OCI-LY7 (cell line): Measurements from ENCODE around the gene PVALEF. TPM values are rescaled to one million over a fixed set of nuclear protein-coding genes. Genes with fewer than 3 reads are reported as not detected.

Experiments used
- BruUV-seq: library from RNA; stranded (reverse); fragments of 400-500 nt; replicated peaks from 2 replicates; lab custom pipeline; 2021; lab: Mats Ljungman, UMichigan
- CTCF ChIA-PET: fragments of 300-600 bp; sonication (Branson Sonifier 250); formaldehyde crosslinking; loops from one replicate; lab custom pipeline; 2022; ENCODE audit warnings: antibody characterized with exemption; ENCODE audit not compliant: unreplicated experiment; lab: Charles Lee
- POLR2A ChIA-PET: fragments of 300-600 bp; sonication (Branson Sonifier 250); formaldehyde crosslinking; loops from one replicate; lab custom pipeline; 2022; ENCODE audit warnings: antibody characterized with exemption; lab: Charles Lee
- DNase-seq: peaks from one replicate; pipeline ENCODE4 v3.0.0-alpha.2; 2015; ENCODE audit warnings: low spot score
- H2AFZ ChIP-seq: fragments of 200-600 bp; sonication (generic), shearing (Covaris generic); 2 replicates; pipeline ENCODE4 v1.6.1; 2014; ENCODE audit warnings: mild to moderate bottlenecking, antibody characterized with exemption, low read length, moderate library complexity
- H3K27ac ChIP-seq: fragments of 200-600 bp; sonication (generic); 2 replicates; pipeline ENCODE4 v1.5.1; 2014; ENCODE audit warnings: mixed run types, low read depth, mild to moderate bottlenecking, moderate library complexity, low read length, inconsistent platforms; ENCODE audit not compliant: poor library complexity, severe bottlenecking
- H3K36me3 ChIP-seq: fragments of 200-600 bp; sonication (generic); 2 replicates; pipeline ENCODE4 v1.6.1; 2014; ENCODE audit warnings: mild to moderate bottlenecking, antibody characterized with exemption, low read length, moderate library complexity, mixed read lengths; ENCODE audit not compliant: insufficient read depth
- H3K4me1 ChIP-seq: fragments of 200-600 bp; sonication (generic); 2 replicates; pipeline ENCODE4 v1.5.1; 2014; ENCODE audit warnings: mild to moderate bottlenecking, low read length; ENCODE audit not compliant: insufficient read depth, poor library complexity, severe bottlenecking
- H3K4me2 ChIP-seq: fragments of 200-600 bp; sonication (generic); 2 replicates; pipeline ENCODE4 v1.6.1; 2014; ENCODE audit warnings: mild to moderate bottlenecking, low read length
- H3K4me3 ChIP-seq: fragments of 200-600 bp; sonication (generic); 2 replicates; pipeline ENCODE4 v1.5.1; 2014; ENCODE audit warnings: mild to moderate bottlenecking, low read depth, low read length; ENCODE audit not compliant: poor library complexity, severe bottlenecking
- H3K79me2 ChIP-seq: fragments of 200-600 bp; sonication (generic); 2 replicates; pipeline ENCODE4 v1.6.1; 2016; ENCODE audit warnings: low read depth, mild to moderate bottlenecking, low read length, moderate library complexity, mixed read lengths; ENCODE audit not compliant: insufficient read depth
- H3K9me2 ChIP-seq: fragments of 200-600 bp; sonication (generic); 2 replicates; pipeline ENCODE4 v1.6.1; 2016; ENCODE audit warnings: mild to moderate bottlenecking, low read length, mixed read lengths; ENCODE audit not compliant: insufficient read depth
- H3K9me3 ChIP-seq: fragments of 200-600 bp; sonication (generic); 2 replicates; pipeline ENCODE4 v1.6.1; 2014; ENCODE audit warnings: mild to moderate bottlenecking, mixed run types, low read length, mixed read lengths
- H4K20me1 ChIP-seq: fragments of 200-600 bp; sonication (generic); 2 replicates; pipeline ENCODE4 v1.6.1; 2014; ENCODE audit warnings: mild to moderate bottlenecking, antibody characterized with exemption, low read length, moderate library complexity, mixed read lengths; ENCODE audit not compliant: insufficient read depth
- EZH2phosphoT487 ChIP-seq: fragments of 200-600 bp; sonication (generic); IDR thresholded peaks from 2 replicates; pipeline ENCODE4 v1.6.1; 2018; ENCODE audit warnings: low read depth, borderline replicate concordance, mild to moderate bottlenecking, mixed run types, antibody characterized with exemption, low read length, moderate library complexity, mixed read lengths
- intact Hi-C: fragments of 100-400 bp; cut with micrococcal nuclease; formaldehyde crosslinking; loops from one replicate; pipeline ENCODE4 v1.10.0; 2022; ENCODE audit not compliant: unreplicated experiment
- total RNA-seq, 2 experiments: library from RNA; depleted of rRNA in 1 of 2; stranded (reverse); fragments of >200 nt in 1 of 2; shearing (Covaris generic) in 1 of 2; gene quantifications; 2 replicates each; pipeline ENCODE4 v1.2.3, GENCODE V29; 2014 to 2022
- TF ChIP-seq, protein P1 (sequence below): fragments of 200-600 bp; sonication (generic); conservative IDR thresholded peaks from 2 replicates; pipeline ENCODE4 v1.5.1; 2014; ENCODE audit warnings: mild to moderate bottlenecking, antibody characterized with exemption, low read length, moderate library complexity, mixed read lengths

The PVALEF gene
- total RNA-seq, 2 experiments from 2014 or later: not detected

DNA sequence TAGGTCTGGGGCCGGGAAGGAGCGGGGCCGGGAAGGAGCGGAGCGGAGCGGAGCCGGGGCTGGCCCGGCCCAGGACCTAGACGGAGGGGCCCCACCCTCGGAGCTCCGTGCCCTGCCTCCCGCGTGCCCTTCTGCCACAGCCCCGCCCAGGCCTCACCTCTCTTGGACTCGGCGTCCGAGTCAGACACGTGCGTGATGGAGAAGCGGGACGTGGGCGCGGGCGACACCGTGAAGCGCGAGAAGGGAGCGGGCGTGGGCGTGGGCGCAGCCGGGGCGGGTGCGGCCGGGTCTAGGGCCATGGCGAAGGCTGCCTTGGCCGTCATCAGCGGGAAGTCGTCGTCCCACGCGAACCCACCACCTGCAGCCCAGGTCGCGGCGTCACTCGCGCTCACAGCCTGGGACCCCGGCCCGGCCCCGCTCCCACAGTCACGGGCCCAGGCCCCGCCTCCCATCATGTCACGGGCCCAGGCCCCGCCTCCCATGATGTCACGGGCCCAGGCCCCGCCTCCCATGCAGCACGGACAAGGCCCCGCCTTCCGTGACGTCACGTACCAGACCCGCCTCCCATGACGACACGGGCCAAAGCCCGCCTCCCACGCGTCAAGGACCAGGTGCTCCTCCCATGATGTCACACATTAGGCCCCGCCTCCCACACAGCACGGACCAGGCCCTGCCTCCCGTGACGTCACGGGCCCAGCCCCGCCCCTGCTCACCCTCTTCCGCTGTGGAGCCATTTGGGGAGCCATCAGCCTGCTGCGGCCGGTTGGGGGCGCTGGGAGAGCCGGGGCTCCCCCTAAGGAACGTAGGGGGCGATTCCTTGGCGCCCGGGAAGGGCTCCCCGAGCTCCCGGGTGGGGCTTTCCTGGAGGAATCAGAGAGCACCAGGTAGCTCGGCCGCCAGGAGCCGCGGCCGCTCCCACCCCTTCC lies 45.8 kb upstream of the PVALEF start:
- Histone ChIP-seq H2AFZ (no peak overlapping the region), H3K4me3 (no peak overlapping the region), H3K36me3 (no peaks in the 10 kb centered on the region), H3K4me1 (no peaks in the 10 kb centered on the region), H4K20me1 (no peaks in the 10 kb centered on the region; the same call in 1 of the 2 replicates), H3K9me3 (no peaks in the 10 kb centered on the region), H3K79me2 (no peaks in the 10 kb centered on the region), H3K27ac (no peak overlapping the region), H3K4me2 (no peak overlapping the region), H3K9me2 (no peaks in the 10 kb centered on the region)
- CTCF ChIA-PET: no interaction called here
- TF ChIP-seq, protein P1, sequence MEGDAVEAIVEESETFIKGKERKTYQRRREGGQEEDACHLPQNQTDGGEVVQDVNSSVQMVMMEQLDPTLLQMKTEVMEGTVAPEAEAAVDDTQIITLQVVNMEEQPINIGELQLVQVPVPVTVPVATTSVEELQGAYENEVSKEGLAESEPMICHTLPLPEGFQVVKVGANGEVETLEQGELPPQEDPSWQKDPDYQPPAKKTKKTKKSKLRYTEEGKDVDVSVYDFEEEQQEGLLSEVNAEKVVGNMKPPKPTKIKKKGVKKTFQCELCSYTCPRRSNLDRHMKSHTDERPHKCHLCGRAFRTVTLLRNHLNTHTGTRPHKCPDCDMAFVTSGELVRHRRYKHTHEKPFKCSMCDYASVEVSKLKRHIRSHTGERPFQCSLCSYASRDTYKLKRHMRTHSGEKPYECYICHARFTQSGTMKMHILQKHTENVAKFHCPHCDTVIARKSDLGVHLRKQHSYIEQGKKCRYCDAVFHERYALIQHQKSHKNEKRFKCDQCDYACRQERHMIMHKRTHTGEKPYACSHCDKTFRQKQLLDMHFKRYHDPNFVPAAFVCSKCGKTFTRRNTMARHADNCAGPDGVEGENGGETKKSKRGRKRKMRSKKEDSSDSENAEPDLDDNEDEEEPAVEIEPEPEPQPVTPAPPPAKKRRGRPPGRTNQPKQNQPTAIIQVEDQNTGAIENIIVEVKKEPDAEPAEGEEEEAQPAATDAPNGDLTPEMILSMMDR: no peak
- no peak for TF ChIP-seq EZH2phosphoT487
- BruUV-seq: no TSS peak
- intact Hi-C loops: no loop called here
- peak; percentile 67 for DNase-seq
- POLR2A ChIA-PET: no interaction called here

DNA sequence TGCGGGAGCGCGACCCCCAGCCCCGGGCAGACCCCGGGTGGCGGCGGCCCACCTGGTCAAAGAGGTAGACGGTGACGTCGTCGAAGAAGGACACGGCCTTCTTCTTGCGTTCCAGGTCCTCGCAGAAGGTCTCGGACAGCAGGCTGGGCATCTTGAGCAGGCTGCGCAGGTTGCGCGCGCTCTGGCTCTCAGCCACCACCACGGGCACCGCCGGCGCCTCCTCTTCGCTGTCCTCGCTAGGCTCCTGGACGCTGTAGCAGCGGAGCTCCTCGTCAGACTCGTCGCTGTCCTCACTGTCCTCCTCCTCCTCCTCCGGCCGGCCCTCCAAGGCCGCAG lies 45.2 kb upstream of the PVALEF start:
- Histone ChIP-seq H3K9me3 (no peaks in the 10 kb centered on the region), H3K79me2 (no peaks in the 10 kb centered on the region), H3K9me2 (no peaks in the 10 kb centered on the region), H3K4me1 (no peaks in the 10 kb centered on the region), H3K4me3 (no peak overlapping the region), H4K20me1 (no peaks in the 10 kb centered on the region; the same call in 1 of the 2 replicates), H3K27ac (no peak overlapping the region), H2AFZ (no peak overlapping the region), H3K4me2 (no peak overlapping the region), H3K36me3 (no peaks in the 10 kb centered on the region)
- DNase-seq: no peak
- ChIA-PET CTCF (no interaction called here), POLR2A (no interaction called here)
- no peak for TF ChIP-seq EZH2phosphoT487
- TF ChIP-seq, protein P1: no peak
- no TSS peak for BruUV-seq
- intact Hi-C loops: no loop called here
